HCT116 (cell line): ENCODE measurements around the gene THSD4. TPM values are rescaled to one million over a fixed set of nuclear protein-coding genes. Genes with fewer than 3 reads are reported as not detected.

ENCODE experiments used
- ATAC-seq: fragments of 200-7000 bp; cut with Tn5 transposase; 2 replicates; pipeline ENCODE4 v1.9.1; 2020; ENCODE audit warnings: mild to moderate bottlenecking, moderate library complexity
- BruUV-seq: library from RNA; stranded (reverse); fragments of 400-500 nt; replicated peaks from 2 replicates; lab custom pipeline; 2021; lab: Mats Ljungman, UMichigan
- CTCF ChIA-PET: fragments of 300-600 bp; sonication (Branson Sonifier 250); formaldehyde crosslinking; loops from one replicate; lab custom pipeline; 2021; ENCODE audit warnings: antibody characterized with exemption; lab: Charles Lee
- POLR2A ChIA-PET: fragments of 300-600, 350-600 bp; sonication (Branson Sonifier 250); formaldehyde crosslinking; loops from one replicate; lab custom pipeline; 2021; ENCODE audit warnings: antibody characterized with exemption; lab: Charles Lee
- RAD21 ChIA-PET, 2 experiments: fragments of 300-600 bp; sonication (Branson Sonifier 250); formaldehyde crosslinking; loops; one replicate each; lab custom pipeline; 2023; ENCODE audit warnings: low total read pairs in 2 of 2; ENCODE audit not compliant: uncharacterized antibody in 2 of 2, unreplicated experiment in 2 of 2, low non-redundant PET in 1 of 2; lab: Charles Lee
- DNase-seq: peaks from one replicate; pipeline ENCODE4 v3.0.0-alpha.2; 2010; ENCODE audit warnings: low read depth, low spot score
- H2AFZ ChIP-seq: fragments of 200-600 bp; shearing (Covaris generic), sonication (generic); 2 replicates; pipeline ENCODE4 v1.6.1; 2017; ENCODE audit warnings: low read depth, mixed run types, mixed read lengths, antibody characterized with exemption, low read length; ENCODE audit not compliant: poor library complexity, severe bottlenecking
- H3K27ac ChIP-seq: 2 replicates; pipeline ENCODE4 v1.5.1; 2012; ENCODE audit warnings: low read depth, low read length
- H3K27me3 ChIP-seq: fragments of 200-600 bp; sonication (generic); 2 replicates; pipeline ENCODE4 v1.6.1; 2016; ENCODE audit warnings: mixed run types, low read length, mixed read lengths; ENCODE audit not compliant: insufficient read depth
- H3K36me3 ChIP-seq, 2 experiments: fragments of 200-500 bp in 1 of 2; fragments of 200-600 bp in 1 of 2; sonication (Bioruptor generic) in 1 of 2; sonication (generic) in 1 of 2; 2 replicates each; pipeline versions ENCODE4 v1.5.1 to v1.6.1; 2014 to 2016; ENCODE audit warnings: low read length in 2 of 2, inconsistent platforms in 1 of 2, mixed read lengths in 1 of 2, mixed run types in 1 of 2; ENCODE audit not compliant: insufficient read depth in 2 of 2, control insufficient read depth in 1 of 2
- H3K4me1 ChIP-seq, 2 experiments: fragments of 200-600 bp in 1 of 2; sonication (generic) in 1 of 2; 2 replicates each; pipeline versions ENCODE4 v1.5.1 to v1.6.1; 2012 to 2017; ENCODE audit warnings: low read length in 2 of 2, inconsistent platforms in 1 of 2, mild to moderate bottlenecking in 1 of 2, mixed read lengths in 1 of 2, mixed run types in 1 of 2, moderate library complexity in 1 of 2; ENCODE audit not compliant: insufficient read depth in 2 of 2, control insufficient read depth in 1 of 2
- H3K4me2 ChIP-seq: fragments of 200-600 bp; sonication (generic); 2 replicates; pipeline ENCODE4 v1.6.1; 2017; ENCODE audit warnings: mixed run types, low read length, mixed read lengths
- H3K4me3 ChIP-seq, 2 experiments: fragments of 200-600 bp in 1 of 2; sonication (generic) in 1 of 2; replicated peaks in 1 of 2; 2 replicates each; pipeline ENCODE4 v1.5.1; 2011 to 2016; ENCODE audit warnings: low read length in 2 of 2, control low read depth in 1 of 2, low read depth in 1 of 2, mild to moderate bottlenecking in 1 of 2, mixed read lengths in 1 of 2, mixed run types in 1 of 2
- H3K79me2 ChIP-seq: fragments of 200-600 bp; sonication (generic); 2 replicates; pipeline ENCODE4 v1.6.1; 2017; ENCODE audit warnings: mild to moderate bottlenecking, mixed run types, low read length, moderate library complexity, mixed read lengths; ENCODE audit not compliant: insufficient read depth
- H3K9ac ChIP-seq: fragments of 200-600 bp; sonication (generic); 2 replicates; pipeline ENCODE4 v1.6.1; 2016; ENCODE audit warnings: low read length, mixed read lengths
- H3K9me2 ChIP-seq: fragments of 200-600 bp; sonication (generic), shearing (Covaris generic); 2 replicates; pipeline ENCODE4 v1.6.1; 2017; ENCODE audit warnings: mixed run types, mild to moderate bottlenecking, moderate library complexity; ENCODE audit not compliant: insufficient read depth
- H3K9me3 ChIP-seq, 2 experiments: fragments of 200-500 bp in 1 of 2; fragments of 200-600 bp in 1 of 2; sonication (Bioruptor generic) in 1 of 2; sonication (generic) in 1 of 2; 2 replicates each; pipeline ENCODE4 v1.6.1; 2014 to 2017; ENCODE audit warnings: low read length in 2 of 2, mixed read lengths in 2 of 2, inconsistent platforms in 1 of 2, low read depth in 1 of 2, mild to moderate bottlenecking in 1 of 2, mixed run types in 1 of 2, moderate library complexity in 1 of 2; ENCODE audit not compliant: control insufficient read depth in 1 of 2, insufficient read depth in 1 of 2
- H4K20me1 ChIP-seq: fragments of 200-600 bp; sonication (generic), shearing (Covaris generic); 2 replicates; pipeline ENCODE4 v1.6.1; 2017; ENCODE audit warnings: mixed run types, mild to moderate bottlenecking, moderate library complexity; ENCODE audit not compliant: insufficient read depth
- ATF3 ChIP-seq: IDR thresholded peaks from 2 replicates; pipeline ENCODE4 v1.6.1; 2012
- CBX3 ChIP-seq: IDR thresholded peaks from 2 replicates; pipeline ENCODE4 v1.6.1; 2012; ENCODE audit warnings: low read depth
- CTCF ChIP-seq, 3 experiments: fragments of 200-600 bp in 1 of 3; sonication (generic) in 1 of 3; IDR thresholded peaks in 2 of 3; conservative IDR thresholded peaks in 1 of 3; 2 replicates each; pipeline ENCODE4 v1.5.1; 2012 to 2017; ENCODE audit warnings: low read depth in 2 of 3, low read length in 2 of 3, antibody characterized with exemption in 1 of 3, borderline replicate concordance in 1 of 3, control low read depth in 1 of 3, mild to moderate bottlenecking in 1 of 3, mixed read lengths in 1 of 3, mixed run types in 1 of 3, moderate library complexity in 1 of 3; ENCODE audit not compliant: insufficient read depth in 1 of 3
- EGR1 ChIP-seq: IDR thresholded peaks from 2 replicates; pipeline ENCODE4 v1.6.1; 2012; ENCODE audit warnings: low read depth
- ELF1 ChIP-seq: IDR thresholded peaks from 2 replicates; pipeline ENCODE4 v1.6.1; 2012; ENCODE audit warnings: low read depth, borderline replicate concordance
- EZH2 ChIP-seq: fragments of 200-600 bp; sonication (generic); IDR thresholded peaks from 2 replicates; pipeline ENCODE4 v1.6.1; 2017; ENCODE audit warnings: antibody characterized with exemption, mixed run types
- EZH2phosphoT487 ChIP-seq: fragments of 200-600 bp; IDR thresholded peaks from 2 replicates; pipeline ENCODE4 v1.6.1; 2018; ENCODE audit warnings: antibody characterized with exemption, borderline replicate concordance
- JUND ChIP-seq: IDR thresholded peaks from 2 replicates; pipeline ENCODE4 v1.6.1; 2012
- POLR2AphosphoS5 ChIP-seq: IDR thresholded peaks from 2 replicates; pipeline ENCODE4 v1.6.1; 2011; ENCODE audit warnings: mild to moderate bottlenecking, low read depth, low read length, moderate library complexity
- RAD21 ChIP-seq: IDR thresholded peaks from 2 replicates; pipeline ENCODE4 v1.6.1; 2012; ENCODE audit warnings: low read depth, mild to moderate bottlenecking
- REST ChIP-seq: IDR thresholded peaks from 2 replicates; pipeline ENCODE4 v1.6.1; 2012; ENCODE audit warnings: low read depth
- SIN3A ChIP-seq: IDR thresholded peaks from 2 replicates; pipeline ENCODE4 v1.6.1; 2012; ENCODE audit warnings: low read depth
- SP1 ChIP-seq: IDR thresholded peaks from 2 replicates; pipeline ENCODE4 v1.6.1; 2012; ENCODE audit warnings: low read depth
- SRF ChIP-seq: IDR thresholded peaks from 2 replicates; pipeline ENCODE4 v1.6.1; 2012; ENCODE audit warnings: low read depth
- TCF7L2 ChIP-seq: IDR thresholded peaks from 2 replicates; pipeline ENCODE4 v1.7.0; 2011; ENCODE audit warnings: borderline replicate concordance, inconsistent platforms; ENCODE audit not compliant: insufficient read depth, insufficient read length; ENCODE audit errors: extremely low read depth
- YY1 ChIP-seq: IDR thresholded peaks from 2 replicates; pipeline ENCODE4 v1.6.1; 2011; ENCODE audit warnings: low read length, low read depth, moderate library complexity, mild to moderate bottlenecking; ENCODE audit not compliant: insufficient replicate concordance; ENCODE audit errors: extremely low read depth
- ZBTB33 ChIP-seq: IDR thresholded peaks from 2 replicates; pipeline ENCODE4 v1.6.1; 2011; ENCODE audit warnings: mild to moderate bottlenecking, low read length, moderate library complexity; ENCODE audit not compliant: insufficient replicate concordance; ENCODE audit errors: extremely low read depth
- ZFX ChIP-seq: fragments of 450-650 bp; IDR thresholded peaks from 2 replicates; pipeline ENCODE4 v1.6.1; 2017
- ZNF274 ChIP-seq: fragments of 200-500 bp; sonication (Bioruptor generic); IDR thresholded peaks from 2 replicates; pipeline ENCODE4 v1.6.1; 2014; ENCODE audit warnings: mild to moderate bottlenecking, low read depth, low read length, inconsistent platforms
- intact Hi-C: fragments of 100-400 bp; cut with micrococcal nuclease; formaldehyde crosslinking; loops from 2 replicates; pipeline ENCODE4 v1.10.0; 2022
- total RNA-seq: library from RNA; stranded (reverse); gene quantifications from one replicate; pipeline ENCODE4 v1.2.1, GENCODE V29; 2021; ENCODE audit not compliant: unreplicated experiment

THSD4 gene
- total RNA-seq, 1 experiment from 2014 or later: 30.5 TPM

GRCh38 chr15:71709808-71710418 lies 594.6 kb downstream of the THSD4 start:
- POLR2A ChIA-PET: no interaction called here

More at GRCh38 chr15:71709808-71710418, 594.6 kb downstream of the THSD4 start:
- intact Hi-C loops: no loop called here
- no peaks in the 10 kb centered on the region for H3K9me2 ChIP-seq
- H3K4me3 ChIP-seq: no peak overlapping the region
- no peaks in the 10 kb centered on the region for H3K79me2 ChIP-seq
- DNase-seq (no peak), ATAC-seq (no peak)
- CTCF ChIA-PET: no interaction called here
- H3K27ac ChIP-seq: no peak overlapping the region
- RAD21 ChIA-PET: no interaction called here
- no peak overlapping the region for H2AFZ ChIP-seq
- H3K36me3 ChIP-seq: no peaks in the 10 kb centered on the region
- no peak overlapping the region for H3K4me2 ChIP-seq
- 0 out of 4 replicates have a peak, but pooled peaks cover 0 to 3% of the 10 kb centered on the region in 2 experiments for H3K4me1 ChIP-seq
- no peak overlapping the region for H3K9ac ChIP-seq
- no TSS peak for BruUV-seq
- no peaks in the 10 kb centered on the region for H3K27me3 ChIP-seq
- no peaks in the 10 kb centered on the region for H3K9me3 ChIP-seq
- TF ChIP-seq CTCF (IDR thresholded peaks at IDR 0.05 in 2 of 3, conservative IDR thresholded peaks at IDR 0.05 in 1 of 3; ENCODE audit: borderline replicate concordance in 1 of 3, insufficient read depth in 1 of 3, low read depth in 2 of 3, low read length in 2 of 3) (no peak), SIN3A (no peak), ELF1 (no peak), ZFX (no peak), ZBTB33 (no peak), RAD21 (no peak), ATF3 (no peak), EZH2 (no peak), SRF (no peak), EGR1 (no peak), SP1 (no peak), REST (no peak), EZH2phosphoT487 (no peak), POLR2AphosphoS5 (no peak), ZNF274 (no peak), JUND (no peak), CBX3 (no peak), YY1 (no peak), TCF7L2 (no peak)
- no peaks in the 10 kb centered on the region for H4K20me1 ChIP-seq
